B cell (primary cell): ENCODE measurements around the gene TNFAIP8L3. TPM values are rescaled to one million over a fixed set of nuclear protein-coding genes. Genes with fewer than 3 reads are reported as not detected.

Experiments
- ATAC-seq: fragments of 200-7000 bp; cut with Tn5 transposase; one replicate; pipeline ENCODE4 v1.10.0; 2021; ENCODE audit warnings: low read depth, mild to moderate bottlenecking, moderate number of reproducible peaks, moderate library complexity
- CTCF ChIA-PET: fragments of 350-600 bp; sonication (Branson Sonifier 250); formaldehyde crosslinking; loops from one replicate; lab custom pipeline; 2021; ENCODE audit warnings: antibody characterized with exemption, inconsistent platforms; lab: Charles Lee
- POLR2A ChIA-PET: fragments of 350-600 bp; sonication (Branson Sonifier 250); formaldehyde crosslinking; loops from one replicate; lab custom pipeline; 2021; ENCODE audit warnings: antibody characterized with exemption; lab: Charles Lee
- DNase-seq: peaks from one replicate; pipeline ENCODE4 v3.0.0; 2013
- H2AFZ ChIP-seq: 2 replicates; pipeline ENCODE4 v1.6.1; 2012; ENCODE audit warnings: mild to moderate bottlenecking, low read depth, low read length; ENCODE audit not compliant: insufficient read depth, poor library complexity, severe bottlenecking
- H3K27ac ChIP-seq, 2 donors: 1 replicate in 1 of 2; 2 replicates in 1 of 2; pipeline ENCODE4 v1.5.1; 2012 to 2013; ENCODE audit warnings: low read length in 2 of 2, mild to moderate bottlenecking in 2 of 2, moderate library complexity in 1 of 2
- H3K27me3 ChIP-seq, 4 experiments: fragments of 200-600 bp in 1 of 4; sonication (generic) in 1 of 4; replicated peaks in 1 of 4; 1 replicate in 2 of 4; 2 replicates in 2 of 4; pipeline versions ENCODE4 v1.6.1 to v1.7.0; 2013 to 2016; ENCODE audit warnings: low read length in 3 of 4, mild to moderate bottlenecking in 2 of 4, mixed read lengths in 1 of 4, moderate library complexity in 1 of 4; ENCODE audit not compliant: insufficient read depth in 4 of 4, control insufficient read depth in 3 of 4; ENCODE audit errors: control extremely low read depth in 1 of 4
- H3K36me3 ChIP-seq, 2 experiments: replicated peaks in 1 of 2; 1 replicate in 1 of 2; 2 replicates in 1 of 2; pipeline versions ENCODE4 v1.6.1 to v1.7.1; 2013; ENCODE audit warnings: low read length in 1 of 2; ENCODE audit not compliant: insufficient read depth in 2 of 2, control insufficient read depth in 1 of 2; ENCODE audit errors: control extremely low read depth in 1 of 2, extremely low read depth in 1 of 2
- H3K4me1 ChIP-seq, 2 donors: fragments of 200-600 bp in 1 of 2; sonication (generic) in 1 of 2; 1 replicate in 1 of 2; 2 replicates in 1 of 2; pipeline versions ENCODE4 v1.5.1 to v1.6.1; 2013 to 2017; ENCODE audit warnings: low read length in 2 of 2; ENCODE audit not compliant: control insufficient read depth in 2 of 2, insufficient read depth in 2 of 2
- H3K4me2 ChIP-seq: replicated peaks from 2 replicates; pipeline ENCODE3; 2012; ENCODE audit warnings: mild to moderate bottlenecking, low read depth, low read length; ENCODE audit not compliant: poor library complexity, severe bottlenecking
- H3K4me3 ChIP-seq, 5 experiments: fragments of 200-600 bp in 1 of 5; sonication (generic) in 1 of 5; 1 replicate in 3 of 5; 2 replicates in 2 of 5; pipeline versions ENCODE4 v1.5.1 to v1.7.0; 2011 to 2016; ENCODE audit warnings: low read length in 4 of 5, mild to moderate bottlenecking in 4 of 5, low read depth in 2 of 5, control low read depth in 1 of 5, moderate library complexity in 1 of 5; ENCODE audit not compliant: insufficient read depth in 1 of 5; ENCODE audit errors: control extremely low read depth in 1 of 5, extremely low read depth in 1 of 5
- H3K79me2 ChIP-seq: fragments of 200-600 bp; sonication (generic); one replicate; pipeline ENCODE4 v1.6.0; 2016; ENCODE audit warnings: low read length; ENCODE audit not compliant: control insufficient read depth, insufficient read depth
- H3K9ac ChIP-seq: fragments of 200-600 bp; sonication (generic); 2 replicates; pipeline ENCODE4 v1.6.1; 2017; ENCODE audit warnings: mild to moderate bottlenecking, low read length, moderate library complexity
- H3K9me3 ChIP-seq, 3 donors: one replicate each; pipeline versions ENCODE4 v1.6.1 to v1.7.1; 2013; ENCODE audit warnings: low read length in 2 of 3; ENCODE audit not compliant: control insufficient read depth in 2 of 3, insufficient read depth in 1 of 3; ENCODE audit errors: control extremely low read depth in 1 of 3
- H4K20me1 ChIP-seq: 2 replicates; pipeline ENCODE4 v1.6.0; 2012; ENCODE audit warnings: mild to moderate bottlenecking, low read length; ENCODE audit not compliant: insufficient read depth, control insufficient read depth, poor library complexity, severe bottlenecking
- H3K27ac Mint-ChIP-seq: one replicate; pipeline ENCODE4 v1.8.0; 2021; ENCODE audit warnings: mixed read lengths
- H3K27me3 Mint-ChIP-seq: one replicate; pipeline ENCODE4 v1.8.0; 2021; ENCODE audit warnings: mixed read lengths
- H3K4me1 Mint-ChIP-seq: one replicate; pipeline ENCODE4 v1.8.0; 2021; ENCODE audit warnings: mixed read lengths
- H3K4me3 Mint-ChIP-seq: one replicate; pipeline ENCODE4 v1.8.0; 2021; ENCODE audit warnings: mixed read lengths
- H3K9me3 Mint-ChIP-seq: one replicate; pipeline ENCODE4 v1.8.0; 2022; ENCODE audit warnings: mixed read lengths; ENCODE audit not compliant: insufficient read depth
- CTCF ChIP-seq: fragments of 200-600 bp; IDR thresholded peaks from one replicate; pipeline ENCODE4 v1.8.0; 2022; ENCODE audit warnings: antibody characterized with exemption, mild to moderate bottlenecking
- EZH2 ChIP-seq: IDR thresholded peaks from 2 replicates; pipeline ENCODE4 v1.6.1; 2012; ENCODE audit warnings: borderline replicate concordance, low read depth, mild to moderate bottlenecking, moderate library complexity, low read length; ENCODE audit not compliant: insufficient read depth, poor library complexity, severe bottlenecking
- WGBS: methylation state at CpG from one replicate; pipeline ENCODE4 v1.1.5; 2013; ENCODE audit warnings: missing lambda C conversion rate; ENCODE audit not compliant: insufficient coverage; 5-methylcytosine and 5-hydroxymethylcytosine counted together
- intact Hi-C: fragments of 100-400 bp; cut with micrococcal nuclease; formaldehyde crosslinking; loops from one replicate; pipeline ENCODE4 v1.10.0; 2022
- polyA plus RNA-seq: library from polyadenylated mRNA; depleted of rRNA; stranded (reverse); fragments of >200 nt; gene quantifications from 2 replicates; pipeline ENCODE4 v1.2.3, GENCODE V29; 2012
- total RNA-seq, 2 donors: library from RNA; stranded (reverse); fragments of 120-200 nt in 1 of 2; gene quantifications; 1 replicate in 1 of 2; 2 replicates in 1 of 2; pipeline versions ENCODE4 v1.2.3 to v1.2.4, GENCODE V29; 2013 to 2022

Gene TNFAIP8L3
- total and polyA plus RNA-seq, 2 donors (not counting 1 experiment from before 2014, with no cell fraction given): not detected

GRCh38 chr15:51134416-51135199 is 39.9 kb upstream of the TNFAIP8L3 start:
- Histone ChIP-seq H3K36me3 (no peaks in the 10 kb centered on the region), H3K79me2 (no peaks in the 10 kb centered on the region), H3K4me1 (no peaks in the 10 kb centered on the region), H2AFZ (no peak overlapping the region), H3K4me2 (no peak overlapping the region), H4K20me1 (no peaks in the 10 kb centered on the region), H3K27me3 (no peaks in the 10 kb centered on the region), H3K27ac (no peak overlapping the region), H3K4me3 (no peak overlapping the region), H3K9me3 (no peaks in the 10 kb centered on the region), H3K9ac (no peak overlapping the region)
- no peak overlapping the region for H3K4me3 Mint-ChIP-seq
- CTCF ChIA-PET: interaction anchor here (1.3 kb wide), 1 partner anchor 28 kb away, joined by 5 read pairs; no protein-coding TSS in a partner anchor
- H3K4me1 Mint-ChIP-seq: no peaks in the 10 kb centered on the region
- DNase-seq (no peak), ATAC-seq (no peak)
- TF ChIP-seq EZH2 (no peak), CTCF (no peak)
- POLR2A ChIA-PET: no interaction called here
- intact Hi-C loops: no loop called here
- no peak overlapping the region for H3K27ac Mint-ChIP-seq
- H3K27me3 Mint-ChIP-seq: peaks cover 3% of the 10 kb centered on the region
- H3K9me3 Mint-ChIP-seq: no peaks in the 10 kb centered on the region

- Histone ChIP-seq H3K79me2 (no peaks in the 10 kb centered on the region), H3K9ac (no peak overlapping the region), H4K20me1 (no peaks in the 10 kb centered on the region), H3K4me2 (no peak overlapping the region), H3K27ac (no peak overlapping the region), H2AFZ (no peak overlapping the region), H3K4me3 (no peak overlapping the region), H3K9me3 (no peaks in the 10 kb centered on the region), H3K4me1 (no peaks in the 10 kb centered on the region), H3K27me3 (no peaks in the 10 kb centered on the region), H3K36me3 (no peaks in the 10 kb centered on the region)
- TF ChIP-seq EZH2 (no peak), CTCF (no peak)
- no peaks in the 10 kb centered on the region for H3K9me3 Mint-ChIP-seq
- ChIA-PET POLR2A (no interaction called here), CTCF (interaction anchor here (1.1 kb wide), 1 partner anchor 10 kb away, joined by 3 read pairs; no protein-coding TSS in a partner anchor)
- H3K4me1 Mint-ChIP-seq: no peaks in the 10 kb centered on the region
- no peak overlapping the region for H3K27ac Mint-ChIP-seq
- DNase-seq: no peak
- no peak overlapping the region for H3K4me3 Mint-ChIP-seq
- 100% methylated on average over 2 of the region's 7 CpGs for WGBS
- peaks cover 3% of the 10 kb centered on the region for H3K27me3 Mint-ChIP-seq
- intact Hi-C loops: no loop called here
- no peak for ATAC-seq
These were observed 38.5 kb upstream of the TNFAIP8L3 start for GRCh38 chr15:51133140-51133765.
